HepG2 (cell line): ENCODE data around the gene MLXIPL. TPM values are rescaled to one million over a fixed set of nuclear protein-coding genes. Genes with fewer than 3 reads are reported as not detected.

Experiments used
- IRX3 ChIP-seq: sonication (generic); formaldehyde crosslinking; IDR thresholded peaks from 2 replicates; pipeline ENCODE4 v1.8.1; 2023; ENCODE audit warnings: mild to moderate bottlenecking, low read depth, missing genetic modification reagents, borderline replicate concordance
- JUNB ChIP-seq: sonication (generic); formaldehyde crosslinking; IDR thresholded peaks from 2 replicates; pipeline ENCODE4 v1.8.0; 2022; ENCODE audit warnings: missing genetic modification reagents, mild to moderate bottlenecking, borderline replicate concordance
- KAT2B ChIP-seq: fragments of 150-350 bp; IDR thresholded peaks from 2 replicates; pipeline ENCODE4 v1.6.1; 2014; ENCODE audit warnings: low read depth, low read length, borderline replicate concordance
- KDM2A ChIP-seq: sonication (generic); formaldehyde crosslinking; IDR thresholded peaks from 2 replicates; pipeline ENCODE4 v1.4.0; 2020; ENCODE audit warnings: low read depth, missing genetic modification reagents, borderline replicate concordance
- MATR3 ChIP-seq: sonication (generic); formaldehyde crosslinking; IDR thresholded peaks from 2 replicates; pipeline ENCODE4 v1.4.0; 2020; ENCODE audit warnings: missing genetic modification reagents
- NCOR1 ChIP-seq: fragments of 200-600 bp; sonication (generic); IDR thresholded peaks from 2 replicates; pipeline ENCODE4 v1.7.0; 2017; ENCODE audit warnings: antibody characterized with exemption, low read length, borderline replicate concordance
- NFE2 ChIP-seq: sonication (generic); formaldehyde crosslinking; IDR thresholded peaks from 2 replicates; pipeline ENCODE4 v1.4.0; 2020; ENCODE audit warnings: missing genetic modification reagents
- RBM39 ChIP-seq: fragments of 200-400 bp; formaldehyde crosslinking; IDR thresholded peaks from one replicate; pipeline ENCODE4 v1.6.1; 2018; ENCODE audit warnings: antibody characterized with exemption, mild to moderate bottlenecking, low read depth, low read length; ENCODE audit not compliant: poor library complexity, severe bottlenecking
- REL ChIP-seq: sonication (generic); formaldehyde crosslinking; conservative IDR thresholded peaks from 2 replicates; pipeline ENCODE4 v1.8.0; 2022; ENCODE audit warnings: mild to moderate bottlenecking, missing genetic modification reagents, moderate library complexity
- RXRB ChIP-seq: IDR thresholded peaks from 2 replicates; pipeline ENCODE4 v1.6.1; 2016; ENCODE audit warnings: borderline replicate concordance, missing genetic modification reagents, missing compliant biosample characterization
- SAFB2 ChIP-seq: sonication (generic); formaldehyde crosslinking; IDR thresholded peaks from 2 replicates; pipeline ENCODE4 v1.5.1; 2020; ENCODE audit warnings: missing genetic modification reagents, low read depth, mild to moderate bottlenecking, borderline replicate concordance
- SP5 ChIP-seq: IDR thresholded peaks from 2 replicates; pipeline ENCODE4 v1.6.1; 2016; ENCODE audit warnings: low read depth, borderline replicate concordance
- SRF ChIP-seq: IDR thresholded peaks from 2 replicates; pipeline ENCODE4 v1.6.1; 2011; ENCODE audit warnings: mild to moderate bottlenecking, low read depth, low read length, moderate library complexity
- THAP9 ChIP-seq: sonication (generic); formaldehyde crosslinking; IDR thresholded peaks from 2 replicates; pipeline ENCODE4; 2020; ENCODE audit warnings: missing genetic modification reagents, mild to moderate bottlenecking, borderline replicate concordance
- TP53 ChIP-seq: sonication (generic); formaldehyde crosslinking; conservative IDR thresholded peaks from 2 replicates; pipeline ENCODE4 v1.4.0; 2020; ENCODE audit warnings: missing genetic modification reagents
- YEATS4 ChIP-seq: sonication (generic); formaldehyde crosslinking; IDR thresholded peaks from 2 replicates; pipeline ENCODE4 v1.4.0; 2020; ENCODE audit warnings: missing genetic modification reagents, borderline replicate concordance
- ZBTB3 ChIP-seq: sonication (generic); formaldehyde crosslinking; IDR thresholded peaks from 2 replicates; pipeline ENCODE4 v1.4.0; 2020; ENCODE audit warnings: low read depth, mild to moderate bottlenecking, moderate library complexity, missing genetic modification reagents, borderline replicate concordance
- ZFP36L2 ChIP-seq: sonication (generic); formaldehyde crosslinking; IDR thresholded peaks from 2 replicates; pipeline ENCODE4 v1.4.0; 2020; ENCODE audit warnings: missing genetic modification reagents
- ZNF225 ChIP-seq: sonication (generic); formaldehyde crosslinking; IDR thresholded peaks from 2 replicates; pipeline ENCODE4 v1.4.0; 2020; ENCODE audit warnings: mild to moderate bottlenecking, missing genetic modification reagents
- ZNF232 ChIP-seq: sonication (generic); formaldehyde crosslinking; IDR thresholded peaks from 2 replicates; pipeline ENCODE4 v1.4.0; 2020; ENCODE audit warnings: missing genetic modification reagents, borderline replicate concordance
- ZNF264 ChIP-seq: sonication (generic); formaldehyde crosslinking; IDR thresholded peaks from 2 replicates; pipeline ENCODE4 v1.4.0; 2020; ENCODE audit warnings: missing genetic modification reagents
- ZNF460 ChIP-seq: sonication (generic); formaldehyde crosslinking; IDR thresholded peaks from 2 replicates; pipeline ENCODE4 v1.5.1; 2020; ENCODE audit warnings: missing genetic modification reagents, mild to moderate bottlenecking, borderline replicate concordance
- ZNF512B ChIP-seq: sonication (generic); formaldehyde crosslinking; IDR thresholded peaks from 2 replicates; pipeline ENCODE4 v1.5.1; 2020; ENCODE audit warnings: missing genetic modification reagents, mild to moderate bottlenecking, borderline replicate concordance
- ZNF614 ChIP-seq: IDR thresholded peaks from 2 replicates; pipeline ENCODE4 v1.6.1; 2018; ENCODE audit warnings: missing biosample characterization, missing genetic modification reagents, inconsistent platforms, borderline replicate concordance
- ZNF839 ChIP-seq: sonication (generic); formaldehyde crosslinking; IDR thresholded peaks from 2 replicates; pipeline ENCODE4 v1.4.0; 2020; ENCODE audit warnings: missing genetic modification reagents, mild to moderate bottlenecking, borderline replicate concordance
- polyA plus RNA-seq, 8 experiments: library from polyadenylated mRNA; depleted of rRNA in 3 of 8; stranded (reverse) in 7 of 8; unstranded in 1 of 8; fragments of >200 nt; fragmentation: Illumina TruSeq in 4 of 8; extraction: Trizol in 4 of 8; gene quantifications; 2 replicates each; pipeline versions ENCODE4 v1.2.1 to v1.2.3, GENCODE V29; 2011 to 2016; ENCODE audit warnings: low read depth in 4 of 8, missing spikeins in 1 of 8, mixed read lengths in 1 of 8; ENCODE audit not compliant: insufficient read depth in 1 of 8
- total RNA-seq, 5 experiments: library from RNA; depleted of rRNA; stranded (reverse); fragments of >200 nt; fragmentation: Illumina TruSeq; extraction: Trizol; gene quantifications; 2 replicates each; pipeline ENCODE4 v1.2.3, GENCODE V29; 2016; ENCODE audit warnings: low read depth in 1 of 5

The MLXIPL gene
- total and polyA plus RNA-seq, 2 of the 13 experiments (the other 11 are each of a cell fraction or from before 2014, with no cell fraction given), result 51.6 to 60.1 TPM

- TF ChIP-seq RXRB, result peak; percentile 95
- TF ChIP-seq TP53 (CRISPR knock-in tag), result no peak
- no peak for TF ChIP-seq RBM39
- TF ChIP-seq KDM2A (CRISPR knock-in tag), result peak; percentile 36; the same call in 1 of the 2 replicates
- TF ChIP-seq YEATS4 (CRISPR knock-in tag), result peak; percentile 45; the same call in 1 of the 2 replicates
- no peak for TF ChIP-seq THAP9 (CRISPR knock-in tag)
- peak; percentile 62; the same call in 1 of the 2 replicates for TF ChIP-seq IRX3 (CRISPR knock-in tag)
- TF ChIP-seq ZNF839 (CRISPR knock-in tag), result no peak
- TF ChIP-seq MATR3 (CRISPR knock-in tag), result no peak
- peak; percentile 46; the same call in 1 of the 2 replicates for TF ChIP-seq ZNF460 (CRISPR knock-in tag)
- peak; percentile 92 for TF ChIP-seq NCOR1
- no peak for TF ChIP-seq ZBTB3 (CRISPR knock-in tag)
- peak; percentile 83; the same call in 1 of the 2 replicates for TF ChIP-seq JUNB (CRISPR knock-in tag)
- no peak for TF ChIP-seq REL (CRISPR knock-in tag)
- TF ChIP-seq ZNF264 (CRISPR knock-in tag), result peak; percentile 85
- peak; percentile 94 for TF ChIP-seq ZNF614
- no peak for TF ChIP-seq NFE2 (CRISPR knock-in tag)
- TF ChIP-seq SAFB2, result no peak; the same call in 1 of the 2 replicates
- peak; percentile 86; the same call in 1 of the 2 replicates for TF ChIP-seq ZNF232
- peak; percentile 79; the same call in 1 of the 2 replicates for TF ChIP-seq SRF
- no peak; the same call in 1 of the 2 replicates for TF ChIP-seq ZNF225 (CRISPR knock-in tag)
- no peak for TF ChIP-seq KAT2B
- TF ChIP-seq SP5, result peak; percentile 82
- TF ChIP-seq ZFP36L2 (CRISPR knock-in tag), result no peak
- TF ChIP-seq ZNF512B, result no peak
Measured at GRCh38 chr7:73612598-73613269, 11.6 kb downstream of the MLXIPL start (continued).
